ENCODE measurements around the gene RNF32.
A peak's percentile ranks its signal among the peaks of the same experiment; 100 is the strongest.

The RNF32 gene

GRCh38 chr7:156640257-156640948 lies at the start of gene RNF32:
Gene RNF32, plus strand, starts transcription at chr7:156640774. Its CDS starts 3,104 bp downstream, at chr7:156643878.
- Histone ChIP-seq H3K4me3 (ENCODE audit: low read length) (peak within 1 kb of the TSS; percentile 72), H3K9ac (ENCODE audit: low read depth, low read length) (peak within 1 kb of the TSS; percentile 77; the same call in 1 of the 2 replicates)

GRCh38 chr7:156592155-156592884 lies 48.3 kb upstream of the RNF32 start:
- Histone ChIP-seq H3K9ac (ENCODE audit: low read depth, low read length) (no peak overlapping the region), H3K4me1 (ENCODE audit: insufficient read depth, low read length) (no peaks in the 10 kb centered on the region), H3K9me3 (ENCODE audit: insufficient read depth, low read depth, low read length) (no peaks in the 10 kb centered on the region), H3K36me3 (ENCODE audit: insufficient read depth, low read depth, low read length) (no peaks in the 10 kb centered on the region), H3K4me3 (ENCODE audit: low read length) (no peak overlapping the region), H3K27me3 (ENCODE audit: insufficient read depth, low read length) (peaks cover 9% of the 10 kb centered on the region), H3K27ac (ENCODE audit: low read length) (no peak overlapping the region)

More at GRCh38 chr7:156640257-156640948, at the start of gene RNF32:
- Histone ChIP-seq H3K9me3 (ENCODE audit: insufficient read depth, low read depth, low read length) (no peaks in the 10 kb centered on the region; the same call in 1 of the 2 replicates), H3K27ac (ENCODE audit: low read length) (no peak within 1 kb of the TSS), H3K4me1 (ENCODE audit: insufficient read depth, low read length) (peaks cover 3% of the 10 kb centered on the region; the same call in 1 of the 2 replicates), H3K36me3 (ENCODE audit: insufficient read depth, low read depth, low read length) (no peaks in the 10 kb centered on the region), H3K27me3 (ENCODE audit: insufficient read depth, low read length) (peaks cover 35% of the 10 kb centered on the region)

DNA sequence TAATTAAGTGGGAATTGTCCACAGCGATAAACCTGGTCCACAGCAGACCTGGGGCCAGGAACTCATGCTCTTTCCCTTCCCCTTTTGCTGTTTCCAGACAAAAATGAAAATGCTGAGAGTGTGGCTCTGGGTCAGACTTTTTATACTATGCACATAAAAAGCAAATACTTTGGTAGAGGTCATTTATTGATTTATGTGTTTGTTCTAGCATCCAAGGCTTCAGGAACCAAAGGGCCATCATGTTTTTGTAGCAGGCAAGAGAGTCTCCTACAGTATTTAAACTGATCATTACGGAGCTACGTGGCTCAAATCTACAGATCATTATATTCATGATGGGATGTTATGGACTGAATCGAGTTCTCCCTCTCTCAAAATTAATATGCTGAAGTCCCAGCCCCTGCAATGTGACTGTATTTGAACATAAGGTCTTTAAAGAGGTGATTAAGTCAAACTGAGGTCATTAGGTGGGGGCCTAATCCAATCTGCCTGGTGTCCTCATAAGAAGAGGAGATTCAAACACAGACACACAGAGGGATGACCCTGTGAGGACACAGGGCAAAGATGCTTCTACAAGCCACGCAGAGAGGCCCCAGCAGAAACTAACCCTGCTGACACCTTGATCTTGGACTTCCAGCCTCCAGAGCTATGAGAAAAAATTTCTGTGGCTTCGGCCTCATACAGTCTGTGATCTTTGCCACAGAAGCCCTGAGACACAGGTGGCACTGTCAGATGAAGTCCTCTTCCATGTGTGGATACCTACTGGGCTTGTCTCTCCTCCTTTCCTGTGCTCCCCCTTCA lies 46.1 kb upstream of the RNF32 start:
- H3K27ac ChIP-seq (ENCODE audit: low read length): no peak overlapping the region
- H3K27me3 ChIP-seq (ENCODE audit: insufficient read depth, low read length): no peaks in the 10 kb centered on the region
- no peaks in the 10 kb centered on the region for H3K9me3 ChIP-seq (ENCODE audit: insufficient read depth, low read depth, low read length)
- H3K36me3 ChIP-seq (ENCODE audit: insufficient read depth, low read depth, low read length): no peaks in the 10 kb centered on the region
- H3K4me3 ChIP-seq (ENCODE audit: low read length): no peak overlapping the region
- no peak overlapping the region for H3K9ac ChIP-seq (ENCODE audit: low read depth, low read length)
- H3K4me1 ChIP-seq (ENCODE audit: insufficient read depth, low read length): no peaks in the 10 kb centered on the region

- Histone ChIP-seq H3K9me3 (ENCODE audit: insufficient read depth, low read depth, low read length) (no peaks in the 10 kb centered on the region), H3K4me1 (ENCODE audit: insufficient read depth, low read length) (peaks cover 2% of the 10 kb centered on the region; the same call in 1 of the 2 replicates), H3K9ac (ENCODE audit: low read depth, low read length) (no peak overlapping the region), H3K36me3 (ENCODE audit: insufficient read depth, low read depth, low read length) (no peaks in the 10 kb centered on the region), H3K27me3 (ENCODE audit: insufficient read depth, low read length) (no peaks in the 10 kb centered on the region), H3K27ac (ENCODE audit: low read length) (no peak overlapping the region), H3K4me3 (ENCODE audit: low read length) (no peak overlapping the region)
These were observed 40.1 kb upstream of the RNF32 start for GRCh38 chr7:156600496-156600895.

DNA sequence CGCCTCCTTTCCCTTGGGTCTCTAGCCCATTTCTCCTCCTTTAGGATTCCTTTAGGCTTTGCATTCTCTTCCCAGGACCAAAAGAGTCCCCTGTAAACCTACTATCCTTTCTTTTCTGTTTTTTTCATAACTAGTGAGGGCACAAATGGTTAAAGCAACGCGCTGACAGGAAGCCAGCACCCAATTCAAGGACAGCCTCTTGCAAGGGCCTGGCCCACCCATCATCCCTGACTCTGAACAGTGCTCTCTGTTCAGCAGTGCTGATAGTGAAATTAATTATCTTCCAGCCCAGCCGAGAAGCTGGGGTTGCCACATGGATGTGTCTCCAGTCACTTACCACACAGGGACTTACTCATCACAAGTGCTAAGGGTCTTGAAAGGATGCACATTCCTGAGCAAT lies 38.3 kb upstream of the RNF32 start:
- H3K27ac ChIP-seq (ENCODE audit: low read length): no peak overlapping the region
- H3K9ac ChIP-seq (ENCODE audit: low read depth, low read length): no peak overlapping the region
- no peaks in the 10 kb centered on the region for H3K9me3 ChIP-seq (ENCODE audit: insufficient read depth, low read depth, low read length)
- H3K36me3 ChIP-seq (ENCODE audit: insufficient read depth, low read depth, low read length): no peaks in the 10 kb centered on the region
- no peaks in the 10 kb centered on the region for H3K27me3 ChIP-seq (ENCODE audit: insufficient read depth, low read length)
- no peak overlapping the region for H3K4me3 ChIP-seq (ENCODE audit: low read length)
- peaks cover 2% of the 10 kb centered on the region; the same call in 1 of the 2 replicates for H3K4me1 ChIP-seq (ENCODE audit: insufficient read depth, low read length)

DNA sequence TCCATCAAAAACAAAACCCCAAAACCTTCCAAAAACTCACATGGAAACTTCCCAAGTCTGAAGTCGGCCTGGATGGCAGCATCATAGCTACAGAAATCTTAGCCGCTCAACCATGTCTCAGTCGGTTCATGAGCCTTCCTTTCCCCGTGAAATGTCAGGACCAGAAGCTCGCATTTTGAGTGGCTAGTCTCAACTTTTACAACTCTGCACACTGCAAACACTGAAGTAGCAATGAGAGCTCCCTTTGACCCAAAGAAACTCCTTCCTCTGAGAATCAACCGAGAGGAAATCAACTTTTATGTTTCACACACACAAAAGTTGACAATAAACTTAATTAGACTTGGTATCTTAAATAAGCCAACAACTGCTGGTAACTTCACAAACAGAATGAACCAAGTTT lies 37.6 kb upstream of the RNF32 start:
- Histone ChIP-seq H3K9ac (ENCODE audit: low read depth, low read length) (no peak overlapping the region), H3K27ac (ENCODE audit: low read length) (no peak overlapping the region), H3K4me1 (ENCODE audit: insufficient read depth, low read length) (peaks cover 2% of the 10 kb centered on the region; the same call in 1 of the 2 replicates), H3K4me3 (ENCODE audit: low read length) (no peak overlapping the region), H3K27me3 (ENCODE audit: insufficient read depth, low read length) (no peaks in the 10 kb centered on the region), H3K36me3 (ENCODE audit: insufficient read depth, low read depth, low read length) (no peaks in the 10 kb centered on the region), H3K9me3 (ENCODE audit: insufficient read depth, low read depth, low read length) (no peaks in the 10 kb centered on the region)

DNA sequence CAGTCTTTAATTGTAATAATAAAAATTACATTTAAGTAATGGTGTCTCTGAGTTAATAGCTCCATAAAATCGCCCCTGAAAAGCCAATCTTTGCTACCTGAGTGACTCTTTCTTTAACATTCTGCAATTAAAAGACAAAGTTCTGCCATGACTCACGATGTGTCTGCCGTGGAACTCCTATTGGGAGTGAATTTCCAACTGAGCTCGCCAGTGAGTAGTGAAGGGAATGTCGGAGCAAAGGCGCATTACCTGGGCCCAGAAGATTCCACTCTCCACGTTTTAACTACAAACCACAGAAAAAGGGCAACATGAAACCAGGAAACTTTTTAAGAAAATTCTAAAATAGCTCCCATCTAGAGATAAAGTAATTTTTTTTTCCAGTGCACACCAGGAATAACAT lies 36.9 kb upstream of the RNF32 start:
- H3K27me3 ChIP-seq (ENCODE audit: insufficient read depth, low read length): no peaks in the 10 kb centered on the region
- no peaks in the 10 kb centered on the region for H3K36me3 ChIP-seq (ENCODE audit: insufficient read depth, low read depth, low read length)
- no peaks in the 10 kb centered on the region for H3K9me3 ChIP-seq (ENCODE audit: insufficient read depth, low read depth, low read length)
- no peak overlapping the region for H3K4me3 ChIP-seq (ENCODE audit: low read length)
- no peak overlapping the region for H3K27ac ChIP-seq (ENCODE audit: low read length)
- H3K9ac ChIP-seq (ENCODE audit: low read depth, low read length): no peak overlapping the region
- H3K4me1 ChIP-seq (ENCODE audit: insufficient read depth, low read length): peaks cover 2% of the 10 kb centered on the region; the same call in 1 of the 2 replicates

DNA sequence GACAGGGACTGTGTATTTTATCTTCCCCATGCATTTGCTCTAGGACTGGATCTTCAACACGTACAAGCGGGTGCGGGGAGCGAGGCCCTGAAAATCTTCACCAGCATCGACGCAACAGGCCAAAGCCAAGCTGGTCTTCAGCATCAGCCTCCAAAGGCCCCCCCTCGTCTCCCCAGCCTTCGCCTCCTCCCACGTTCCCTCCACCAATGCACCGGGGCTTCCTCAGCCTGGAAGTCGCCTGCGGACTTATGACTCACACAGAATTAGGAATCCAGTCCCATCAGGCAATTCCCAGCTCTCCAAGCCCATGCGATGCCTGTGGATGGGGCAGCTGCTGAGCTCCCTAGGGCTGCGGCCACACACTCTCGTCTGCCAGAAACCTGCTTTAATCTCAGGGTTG lies 36.3 kb upstream of the RNF32 start:
- Histone ChIP-seq H3K9me3 (ENCODE audit: insufficient read depth, low read depth, low read length) (no peaks in the 10 kb centered on the region), H3K27me3 (ENCODE audit: insufficient read depth, low read length) (no peaks in the 10 kb centered on the region), H3K27ac (ENCODE audit: low read length) (no peak overlapping the region), H3K9ac (ENCODE audit: low read depth, low read length) (no peak overlapping the region), H3K36me3 (ENCODE audit: insufficient read depth, low read depth, low read length) (no peaks in the 10 kb centered on the region), H3K4me3 (ENCODE audit: low read length) (no peak overlapping the region), H3K4me1 (ENCODE audit: insufficient read depth, low read length) (peaks cover 2% of the 10 kb centered on the region; the same call in 1 of the 2 replicates)

DNA sequence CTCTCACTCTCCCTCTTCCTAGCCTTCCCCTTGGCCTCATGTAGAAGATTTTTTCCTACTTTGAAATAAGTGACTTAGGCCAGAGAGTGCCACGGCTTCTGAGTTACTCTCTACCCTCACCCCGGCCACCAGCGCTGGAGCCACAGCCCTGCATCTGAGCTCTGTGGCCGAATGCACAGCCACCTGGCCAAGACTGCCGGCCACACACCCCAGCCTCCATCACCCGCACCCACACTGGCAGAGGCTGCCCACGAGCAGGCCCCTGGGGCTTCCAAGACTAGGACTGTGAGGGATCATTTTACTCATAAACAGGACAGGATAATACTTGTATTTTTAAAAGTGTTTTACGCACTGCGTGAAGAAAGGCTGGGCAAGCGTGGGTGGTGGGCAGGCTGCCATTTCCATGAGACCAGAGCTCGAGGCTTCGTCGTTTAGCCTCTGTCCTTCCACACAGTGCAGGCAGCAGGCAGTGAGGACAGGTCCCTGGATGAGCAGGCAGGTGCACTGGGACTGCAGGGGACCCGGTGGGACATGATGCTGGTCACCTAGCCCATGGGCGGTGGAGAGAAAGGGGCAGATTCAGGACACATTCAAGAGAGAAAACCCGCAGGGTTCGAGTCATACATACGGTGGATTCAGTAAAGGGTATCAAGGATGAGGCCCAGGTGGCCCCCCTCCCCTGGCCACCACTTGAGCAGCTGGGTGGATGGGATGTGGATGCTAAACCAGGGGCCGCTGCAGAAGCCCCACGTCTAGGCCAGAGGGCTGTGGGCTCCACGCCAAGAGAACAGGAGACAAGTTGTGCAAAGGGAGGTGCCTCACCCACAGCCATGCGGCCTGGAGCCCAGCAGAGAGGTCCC lies 35.5 kb upstream of the RNF32 start:
- no peaks in the 10 kb centered on the region for H3K36me3 ChIP-seq (ENCODE audit: insufficient read depth, low read depth, low read length)
- H3K4me3 ChIP-seq (ENCODE audit: low read length): no peak overlapping the region
- no peak overlapping the region for H3K9ac ChIP-seq (ENCODE audit: low read depth, low read length)
- H3K27me3 ChIP-seq (ENCODE audit: insufficient read depth, low read length): no peaks in the 10 kb centered on the region
- H3K4me1 ChIP-seq (ENCODE audit: insufficient read depth, low read length): peaks cover 2% of the 10 kb centered on the region; the same call in 1 of the 2 replicates
- no peaks in the 10 kb centered on the region for H3K9me3 ChIP-seq (ENCODE audit: insufficient read depth, low read depth, low read length)
- no peak overlapping the region for H3K27ac ChIP-seq (ENCODE audit: low read length)

- Histone ChIP-seq H3K4me1 (ENCODE audit: insufficient read depth, low read length) (peaks cover 2% of the 10 kb centered on the region; the same call in 1 of the 2 replicates), H3K9me3 (ENCODE audit: insufficient read depth, low read depth, low read length) (no peaks in the 10 kb centered on the region), H3K36me3 (ENCODE audit: insufficient read depth, low read depth, low read length) (no peaks in the 10 kb centered on the region), H3K27me3 (ENCODE audit: insufficient read depth, low read length) (no peaks in the 10 kb centered on the region), H3K9ac (ENCODE audit: low read depth, low read length) (no peak overlapping the region), H3K27ac (ENCODE audit: low read length) (no peak overlapping the region), H3K4me3 (ENCODE audit: low read length) (no peak overlapping the region)
These were observed 34.4 kb upstream of the RNF32 start for GRCh38 chr7:156606135-156606534.

All from iPS-20b (cell line).